Activated CD8-positive, alpha-beta memory T cell treated with anti-CD3 and anti-CD28 coated beads, Interleukin-2, amount 10 ng/mL, durations not matched to agents 7 days and 5 days (primary cell): Measurements from ENCODE around the gene SENP5. TPM values are rescaled to one million over a fixed set of nuclear protein-coding genes. Genes with fewer than 3 reads are reported as not detected.

Source experiments
- ATAC-seq: fragments of 150-1000 bp; cut with Tn5 transposase; one replicate; pipeline ENCODE4 v1.10.0; 2021; ENCODE audit warnings: moderate library complexity
- CTCF ChIA-PET: fragments of 350-600 bp; sonication (Branson Sonifier 250); formaldehyde crosslinking; loops from one replicate; lab custom pipeline; 2021; ENCODE audit warnings: antibody characterized with exemption; lab: Charles Lee
- DNase-seq: peaks from one replicate; pipeline ENCODE4 v3.0.0-alpha.2; 2020
- H3K27ac Mint-ChIP-seq: one replicate; pipeline ENCODE4 v1.8.0; 2021; ENCODE audit warnings: mild to moderate bottlenecking, mixed read lengths
- H3K27me3 Mint-ChIP-seq: one replicate; pipeline ENCODE4 v1.8.0; 2021; ENCODE audit warnings: mixed read lengths
- H3K36me3 Mint-ChIP-seq: one replicate; pipeline ENCODE4 v1.8.0; 2021; ENCODE audit warnings: mild to moderate bottlenecking, mixed read lengths
- H3K4me1 Mint-ChIP-seq: one replicate; pipeline ENCODE4 v1.8.0; 2021; ENCODE audit warnings: mixed read lengths
- H3K4me3 Mint-ChIP-seq: one replicate; pipeline ENCODE4 v1.8.0; 2021; ENCODE audit warnings: mild to moderate bottlenecking, moderate library complexity, mixed read lengths
- H3K9me3 Mint-ChIP-seq: one replicate; pipeline ENCODE4 v1.8.0; 2022; ENCODE audit warnings: low read depth, mixed read lengths
- total RNA-seq, 2 experiments: library from RNA; stranded (reverse); gene quantifications; one replicate each; pipeline ENCODE4 v1.2.3, GENCODE V29; 2021

Gene SENP5
- total RNA-seq, 2 experiments from 2014 or later: 39.8 to 42.0 TPM

- ATAC-seq (no peak), DNase-seq (no peak)
- Mint-ChIP-seq H3K9me3 (no peaks in the 10 kb centered on the region), H3K27me3 (no peaks in the 10 kb centered on the region), H3K4me1 (no peaks in the 10 kb centered on the region), H3K27ac (no peak overlapping the region), H3K4me3 (no peak overlapping the region), H3K36me3 (peaks cover 15% of the 10 kb centered on the region)
- CTCF ChIA-PET: no interaction called here
These were observed 28.5 kb downstream of the SENP5 start for GRCh38 chr3:196896229-196896628.

GRCh38 chr3:196901768-196902167, 34.0 kb downstream of the SENP5 start:
- H3K9me3 Mint-ChIP-seq: no peaks in the 10 kb centered on the region
- ATAC-seq: no peak
- peaks cover 30% of the 10 kb centered on the region for H3K36me3 Mint-ChIP-seq
- H3K27ac Mint-ChIP-seq: no peak overlapping the region
- CTCF ChIA-PET: no interaction called here
- no peak overlapping the region for H3K4me3 Mint-ChIP-seq
- H3K27me3 Mint-ChIP-seq: no peaks in the 10 kb centered on the region
- H3K4me1 Mint-ChIP-seq: no peaks in the 10 kb centered on the region
- no peak for DNase-seq

GRCh38 chr3:196902296-196902695, 34.6 kb downstream of the SENP5 start:
- peaks cover 32% of the 10 kb centered on the region for H3K36me3 Mint-ChIP-seq
- no peaks in the 10 kb centered on the region for H3K4me1 Mint-ChIP-seq
- ATAC-seq (no peak), DNase-seq (no peak)
- no peak overlapping the region for H3K27ac Mint-ChIP-seq
- H3K9me3 Mint-ChIP-seq: no peaks in the 10 kb centered on the region
- H3K4me3 Mint-ChIP-seq: no peak overlapping the region
- H3K27me3 Mint-ChIP-seq: no peaks in the 10 kb centered on the region
- CTCF ChIA-PET: interaction anchor here (1.1 kb wide), 1 partner anchor 40 kb away, joined by 5 read pairs; the partner anchor contains the start of gene NCBP2

GRCh38 chr3:196903740-196904139, 36.0 kb downstream of the SENP5 start:
- DNase-seq (no peak), ATAC-seq (no peak)
- H3K4me1 Mint-ChIP-seq: no peaks in the 10 kb centered on the region
- no peaks in the 10 kb centered on the region for H3K27me3 Mint-ChIP-seq
- no peaks in the 10 kb centered on the region for H3K9me3 Mint-ChIP-seq
- H3K27ac Mint-ChIP-seq: no peak overlapping the region
- CTCF ChIA-PET: no interaction called here
- no peak overlapping the region for H3K4me3 Mint-ChIP-seq
- peaks cover 40% of the 10 kb centered on the region for H3K36me3 Mint-ChIP-seq

GRCh38 chr3:196914866-196915265, 47.1 kb downstream of the SENP5 start:
- ATAC-seq (no peak), DNase-seq (no peak)
- H3K9me3 Mint-ChIP-seq: peaks cover 2% of the 10 kb centered on the region
- no peaks in the 10 kb centered on the region for H3K27me3 Mint-ChIP-seq
- CTCF ChIA-PET: no interaction called here
- H3K27ac Mint-ChIP-seq: no peak overlapping the region
- H3K4me1 Mint-ChIP-seq: no peaks in the 10 kb centered on the region
- H3K36me3 Mint-ChIP-seq: peaks cover 35% of the 10 kb centered on the region
- no peak overlapping the region for H3K4me3 Mint-ChIP-seq

GRCh38 chr3:196915375-196915774, 47.7 kb downstream of the SENP5 start:
- CTCF ChIA-PET: no interaction called here
- ATAC-seq (no peak), DNase-seq (no peak)
- Mint-ChIP-seq H3K36me3 (peaks cover 35% of the 10 kb centered on the region), H3K4me1 (no peaks in the 10 kb centered on the region), H3K27me3 (no peaks in the 10 kb centered on the region), H3K27ac (no peak overlapping the region), H3K4me3 (no peak overlapping the region), H3K9me3 (peaks cover 2% of the 10 kb centered on the region)

GRCh38 chr3:196916221-196916620, 48.5 kb downstream of the SENP5 start:
- CTCF ChIA-PET: no interaction called here
- H3K27ac Mint-ChIP-seq: no peak overlapping the region
- no peaks in the 10 kb centered on the region for H3K4me1 Mint-ChIP-seq
- H3K9me3 Mint-ChIP-seq: peaks cover 2% of the 10 kb centered on the region
- H3K4me3 Mint-ChIP-seq: no peak overlapping the region
- no peaks in the 10 kb centered on the region for H3K27me3 Mint-ChIP-seq
- no peak for DNase-seq
- H3K36me3 Mint-ChIP-seq: peaks cover 35% of the 10 kb centered on the region
- no peak for ATAC-seq

- H3K9me3 Mint-ChIP-seq: peaks cover 2% of the 10 kb centered on the region
- ATAC-seq: no peak
- H3K27ac Mint-ChIP-seq: no peak overlapping the region
These were observed 49.3 kb downstream of the SENP5 start for GRCh38 chr3:196916995-196917394.

GRCh38 chr3:196918968-196919367, 51.2 kb downstream of the SENP5 start:
- Mint-ChIP-seq H3K27ac (no peak overlapping the region), H3K4me3 (no peak overlapping the region), H3K4me1 (no peaks in the 10 kb centered on the region), H3K27me3 (no peaks in the 10 kb centered on the region), H3K9me3 (peaks cover 2% of the 10 kb centered on the region), H3K36me3 (peaks cover 37% of the 10 kb centered on the region)
- no peak for ATAC-seq
- no peak for DNase-seq
- CTCF ChIA-PET: interaction anchor here (0.6 to 0.7 kb wide), 2 partner anchors 24 to 51 kb away, joined by 3 read pairs; partner anchors contain the start of gene SENP5

More at GRCh38 chr3:196916995-196917394, 49.3 kb downstream of the SENP5 start:
- peaks cover 37% of the 10 kb centered on the region for H3K36me3 Mint-ChIP-seq
- H3K4me1 Mint-ChIP-seq: no peaks in the 10 kb centered on the region
- H3K27me3 Mint-ChIP-seq: no peaks in the 10 kb centered on the region
- CTCF ChIA-PET: no interaction called here
- no peak overlapping the region for H3K4me3 Mint-ChIP-seq
- no peak for DNase-seq

GRCh38 chr3:196920733-196921132, 53.0 kb downstream of the SENP5 start:
- CTCF ChIA-PET: no interaction called here
- no peak overlapping the region for H3K27ac Mint-ChIP-seq
- no peak for DNase-seq
- no peaks in the 10 kb centered on the region for H3K27me3 Mint-ChIP-seq
- ATAC-seq: no peak
- H3K4me1 Mint-ChIP-seq: no peaks in the 10 kb centered on the region
- H3K4me3 Mint-ChIP-seq: no peak overlapping the region
- peaks cover 23% of the 10 kb centered on the region for H3K36me3 Mint-ChIP-seq
- peaks cover 2% of the 10 kb centered on the region for H3K9me3 Mint-ChIP-seq

- no peak for DNase-seq
- H3K27ac Mint-ChIP-seq: no peak overlapping the region
- H3K36me3 Mint-ChIP-seq: peaks cover 26% of the 10 kb centered on the region
- H3K9me3 Mint-ChIP-seq: no peaks in the 10 kb centered on the region
- H3K27me3 Mint-ChIP-seq: no peaks in the 10 kb centered on the region
- no peaks in the 10 kb centered on the region for H3K4me1 Mint-ChIP-seq
- CTCF ChIA-PET: no interaction called here
- no peak overlapping the region for H3K4me3 Mint-ChIP-seq
- no peak for ATAC-seq
These were observed 60.1 kb downstream of the SENP5 start for GRCh38 chr3:196927571-196928453.

GRCh38 chr3:196931157-196931556, 63.4 kb downstream of the SENP5 start:
- no peak overlapping the region for H3K4me3 Mint-ChIP-seq
- peaks cover 40% of the 10 kb centered on the region for H3K36me3 Mint-ChIP-seq
- ATAC-seq: no peak
- CTCF ChIA-PET: interaction anchor here (2.7 kb wide), 1 partner anchor 11 kb away, joined by 7 read pairs; the partner anchor contains the start of gene NCBP2
- H3K9me3 Mint-ChIP-seq: no peaks in the 10 kb centered on the region
- no peaks in the 10 kb centered on the region for H3K27me3 Mint-ChIP-seq
- H3K4me1 Mint-ChIP-seq: no peaks in the 10 kb centered on the region
- H3K27ac Mint-ChIP-seq: no peak overlapping the region
- no peak for DNase-seq

- ATAC-seq: no peak
- H3K9me3 Mint-ChIP-seq: no peaks in the 10 kb centered on the region
- no peak overlapping the region for H3K27ac Mint-ChIP-seq
- CTCF ChIA-PET: interaction anchor here (2.7 kb wide), 1 partner anchor 10 kb away, joined by 7 read pairs; the partner anchor contains the start of gene NCBP2
- no peak for DNase-seq
- H3K4me1 Mint-ChIP-seq: no peaks in the 10 kb centered on the region
- H3K4me3 Mint-ChIP-seq: no peak overlapping the region
- H3K36me3 Mint-ChIP-seq: peaks cover 47% of the 10 kb centered on the region
- H3K27me3 Mint-ChIP-seq: no peaks in the 10 kb centered on the region
These were observed 64.3 kb downstream of the SENP5 start for GRCh38 chr3:196931828-196932587.
